ENCODE results near the gene OR1D5.

OR1D5 gene

GRCh38 chr17:3036800-3037199 is 26.6 kb downstream of the OR1D5 start:
- DNase-seq (ENCODE audit: low spot score), result no peak
- TF ChIP-seq CTCF (IDR thresholded peaks at IDR 0.05; ENCODE audit: extremely low read depth, insufficient read depth, missing control alignments), result no peak
- in situ Hi-C loops (cut with MboI; ENCODE audit: low pct_unique_long_range_greater_than_20kb, low sequenced_read_pairs, unreplicated experiment), result loop anchor here (25.0 kb wide), 1 partner anchor 626 kb away; the partner anchor contains the start of genes EMC6 and TAX1BP3

GRCh38 chr17:3035968-3036280 is 27.5 kb downstream of the OR1D5 start:
- TF ChIP-seq CTCF (IDR thresholded peaks at IDR 0.05; ENCODE audit: extremely low read depth, insufficient read depth, missing control alignments), result no peak
- DNase-seq (ENCODE audit: low spot score), result no peak
- in situ Hi-C loops (cut with MboI; ENCODE audit: low pct_unique_long_range_greater_than_20kb, low sequenced_read_pairs, unreplicated experiment), result loop anchor here (25.0 kb wide), 1 partner anchor 626 kb away; the partner anchor contains the start of genes EMC6 and TAX1BP3

GRCh38 chr17:3035256-3035967 is 28.0 kb downstream of the OR1D5 start:
- TF ChIP-seq CTCF (IDR thresholded peaks at IDR 0.05; ENCODE audit: extremely low read depth, insufficient read depth, missing control alignments), result no peak
- in situ Hi-C loops (cut with MboI; ENCODE audit: low pct_unique_long_range_greater_than_20kb, low sequenced_read_pairs, unreplicated experiment), result loop anchor here (25.0 kb wide), 1 partner anchor 627 kb away; the partner anchor contains the start of genes EMC6 and TAX1BP3

GRCh38 chr17:3034578-3034920 is 28.9 kb downstream of the OR1D5 start:
- in situ Hi-C loops (cut with MboI; ENCODE audit: low pct_unique_long_range_greater_than_20kb, low sequenced_read_pairs, unreplicated experiment), result loop anchor here (25.0 kb wide), 1 partner anchor 628 kb away; the partner anchor contains the start of genes EMC6 and TAX1BP3
- no peak for DNase-seq (ENCODE audit: low spot score)
- TF ChIP-seq CTCF (IDR thresholded peaks at IDR 0.05; ENCODE audit: extremely low read depth, insufficient read depth, missing control alignments), result no peak

More at GRCh38 chr17:3035256-3035967, 28.0 kb downstream of the OR1D5 start:
- no peak for DNase-seq (ENCODE audit: low spot score)

- TF ChIP-seq CTCF (IDR thresholded peaks at IDR 0.05; ENCODE audit: extremely low read depth, insufficient read depth, missing control alignments), result no peak
- in situ Hi-C loops (cut with MboI; ENCODE audit: low pct_unique_long_range_greater_than_20kb, low sequenced_read_pairs, unreplicated experiment), result loop anchor here (25.0 kb wide), 1 partner anchor 628 kb away; the partner anchor contains the start of genes EMC6 and TAX1BP3
- DNase-seq (ENCODE audit: low spot score), result no peak
Measured at GRCh38 chr17:3033741-3034577, 29.4 kb downstream of the OR1D5 start.

- no peak for DNase-seq (ENCODE audit: low spot score)
- in situ Hi-C loops (cut with MboI; ENCODE audit: low pct_unique_long_range_greater_than_20kb, low sequenced_read_pairs, unreplicated experiment), result loop anchor here (25.0 kb wide), 1 partner anchor 629 kb away; the partner anchor contains the start of genes EMC6 and TAX1BP3
- no peak for TF ChIP-seq CTCF (IDR thresholded peaks at IDR 0.05; ENCODE audit: extremely low read depth, insufficient read depth, missing control alignments)
Measured at GRCh38 chr17:3033248-3033640, 30.2 kb downstream of the OR1D5 start.

All from GM13977 (cell line).